GM21515 (cell line): Measurements from ENCODE around the gene MANSC1.
"Not testable (repeated sequence)": the region's sequence is repeated elsewhere in the genome, so short reads cannot be mapped to it uniquely, and the experiment has no call there.

ENCODE experiments used
- ATAC-seq: cut with Tn5 transposase; IDR thresholded peaks from one replicate; pipeline ENCODE4 v1.9.1; 2021; ENCODE audit not compliant: unreplicated experiment

MANSC1 gene

GRCh38 chr12:12327802-12328201 lies 22.2 kb downstream of the MANSC1 start:
- no peak for ATAC-seq

DNA sequence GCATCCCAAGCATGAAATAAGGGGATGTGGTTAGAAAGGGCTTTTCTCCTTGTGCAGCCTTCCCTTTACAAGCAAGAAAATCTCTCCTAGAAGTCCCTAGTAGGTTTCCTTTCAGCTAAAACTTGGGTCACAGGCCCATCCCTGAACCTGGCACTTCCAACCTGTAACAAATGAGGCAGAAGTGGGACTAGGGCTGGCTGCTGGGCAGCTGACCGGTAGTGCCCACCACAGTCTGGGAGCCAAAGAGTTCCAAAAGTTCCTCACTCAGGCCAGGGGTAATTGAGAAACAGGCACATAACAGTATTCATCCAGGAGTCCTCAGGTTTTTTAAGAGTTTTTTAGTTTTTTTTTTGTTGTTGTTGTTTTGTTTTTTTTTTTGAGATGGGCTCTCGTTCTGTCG lies 23.8 kb downstream of the MANSC1 start:
- ATAC-seq, result no peak

DNA sequence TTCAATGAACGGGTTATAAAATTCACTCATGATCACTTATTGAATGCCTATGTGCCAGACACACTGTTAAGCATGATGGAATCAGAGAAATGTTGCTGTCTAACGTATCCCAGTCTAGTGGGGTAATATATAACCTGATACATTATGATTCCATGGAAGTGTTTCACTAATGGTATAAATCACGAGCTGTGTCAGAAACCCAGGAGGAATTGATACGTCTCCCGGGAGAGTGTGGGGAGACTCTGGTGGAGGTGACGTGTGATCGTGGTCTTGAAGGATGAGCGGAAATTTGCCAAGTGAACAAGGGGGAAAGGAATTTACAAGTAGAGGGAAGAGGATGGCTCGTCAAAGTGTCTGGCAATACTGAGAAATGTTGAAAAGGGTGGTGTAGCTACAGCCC lies 26.5 kb downstream of the MANSC1 start:
- ATAC-seq, result no peak

- ATAC-seq, result no peak
These were observed 26.9 kb downstream of the MANSC1 start for GRCh38 chr12:12323118-12323517.

- ATAC-seq, result no peak
These were observed 30.4 kb downstream of the MANSC1 start for GRCh38 chr12:12319451-12320183.

- ATAC-seq, result no peak
These were observed 34.2 kb downstream of the MANSC1 start for GRCh38 chr12:12315838-12316237.

DNA sequence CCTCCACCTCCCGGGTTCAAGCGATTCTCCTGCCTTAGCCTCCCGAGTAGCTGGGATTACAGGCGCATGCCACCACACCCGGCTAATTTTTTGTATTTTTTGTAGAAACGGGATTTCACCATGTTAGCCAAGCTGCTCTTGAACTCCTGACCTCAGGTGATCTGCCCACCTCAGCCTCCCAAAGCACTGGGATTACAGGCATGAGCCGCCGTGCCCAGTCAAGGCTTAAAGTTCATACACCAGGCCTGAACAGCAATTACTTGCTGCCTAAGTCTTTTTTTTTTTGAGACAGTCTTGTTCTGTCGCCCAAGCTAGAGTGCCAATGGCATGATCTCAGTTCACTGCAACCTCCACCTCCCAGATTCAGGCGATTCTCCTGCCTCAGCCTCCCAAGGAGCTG lies 39.3 kb downstream of the MANSC1 start:
- ATAC-seq, result not testable (repeated sequence)

GRCh38 chr12:12305568-12306300 lies 44.3 kb downstream of the MANSC1 start:
- no peak for ATAC-seq

DNA sequence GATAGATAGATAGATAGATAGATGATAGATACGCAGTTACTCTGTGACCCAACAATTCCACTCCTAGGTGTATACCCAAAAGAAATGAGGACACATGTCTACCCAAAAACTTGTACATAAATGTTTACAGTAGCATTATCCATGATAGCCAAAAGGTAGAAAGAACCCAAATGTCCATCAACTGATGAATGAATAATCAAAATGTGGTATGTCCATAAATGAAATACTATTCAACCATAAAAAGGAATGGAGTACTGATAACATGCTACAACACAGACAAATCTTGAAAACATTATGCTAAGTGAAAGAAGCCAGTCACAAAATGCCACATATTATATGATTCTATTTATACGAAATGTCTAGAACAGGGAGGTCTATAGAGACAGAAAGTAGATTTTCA lies 47.1 kb downstream of the MANSC1 start:
- no peak for ATAC-seq

DNA sequence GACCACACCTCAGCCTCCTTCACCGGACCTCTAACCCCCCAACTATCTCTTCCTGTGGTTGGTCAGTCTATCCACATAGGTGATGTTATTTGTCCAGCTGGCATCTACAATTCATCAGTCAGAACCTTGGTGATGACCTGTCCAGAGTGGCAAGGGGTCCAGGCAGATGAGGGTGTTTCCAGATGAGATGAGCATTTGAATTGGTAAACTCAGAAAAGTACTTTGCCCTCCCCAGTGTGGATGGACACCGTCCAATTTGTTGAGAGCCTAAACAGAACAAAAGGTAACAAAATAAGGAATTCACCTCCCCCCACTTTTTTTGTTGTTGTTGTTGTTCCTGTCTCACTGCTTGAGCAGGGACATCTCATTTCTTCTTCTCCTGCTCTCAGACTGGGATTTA lies 48.9 kb downstream of the MANSC1 start:
- ATAC-seq, result no peak

DNA sequence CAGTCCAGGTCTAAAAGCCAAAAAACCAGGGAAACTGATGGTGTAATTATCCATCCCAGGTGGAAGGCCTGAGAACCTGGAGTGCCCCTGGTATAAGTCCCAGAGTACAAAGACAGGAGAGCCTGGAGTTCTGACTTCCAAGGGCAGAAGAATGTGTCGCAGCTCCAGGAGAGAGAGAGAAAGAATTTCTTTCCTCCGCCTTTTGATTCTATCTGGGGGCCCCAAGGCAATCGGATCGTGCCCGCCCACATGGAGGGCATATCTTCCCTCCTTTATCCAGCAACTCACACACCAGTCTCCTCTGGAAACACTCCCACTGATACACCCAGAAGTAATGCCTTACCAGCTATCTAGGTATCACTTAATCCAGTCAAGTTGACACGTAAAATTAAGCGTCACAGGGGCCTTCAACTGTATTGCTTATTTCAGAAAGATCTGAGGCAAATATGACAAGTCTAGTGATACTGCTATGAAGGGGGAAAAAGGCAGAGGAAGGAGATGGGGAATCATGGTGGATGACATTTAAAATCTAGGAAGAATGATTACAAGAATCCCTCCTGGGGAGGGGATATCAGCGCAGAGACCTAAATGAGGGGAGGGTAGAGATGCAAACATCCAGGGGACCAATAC lies 52.7 kb downstream of the MANSC1 start:
- no peak for ATAC-seq

DNA sequence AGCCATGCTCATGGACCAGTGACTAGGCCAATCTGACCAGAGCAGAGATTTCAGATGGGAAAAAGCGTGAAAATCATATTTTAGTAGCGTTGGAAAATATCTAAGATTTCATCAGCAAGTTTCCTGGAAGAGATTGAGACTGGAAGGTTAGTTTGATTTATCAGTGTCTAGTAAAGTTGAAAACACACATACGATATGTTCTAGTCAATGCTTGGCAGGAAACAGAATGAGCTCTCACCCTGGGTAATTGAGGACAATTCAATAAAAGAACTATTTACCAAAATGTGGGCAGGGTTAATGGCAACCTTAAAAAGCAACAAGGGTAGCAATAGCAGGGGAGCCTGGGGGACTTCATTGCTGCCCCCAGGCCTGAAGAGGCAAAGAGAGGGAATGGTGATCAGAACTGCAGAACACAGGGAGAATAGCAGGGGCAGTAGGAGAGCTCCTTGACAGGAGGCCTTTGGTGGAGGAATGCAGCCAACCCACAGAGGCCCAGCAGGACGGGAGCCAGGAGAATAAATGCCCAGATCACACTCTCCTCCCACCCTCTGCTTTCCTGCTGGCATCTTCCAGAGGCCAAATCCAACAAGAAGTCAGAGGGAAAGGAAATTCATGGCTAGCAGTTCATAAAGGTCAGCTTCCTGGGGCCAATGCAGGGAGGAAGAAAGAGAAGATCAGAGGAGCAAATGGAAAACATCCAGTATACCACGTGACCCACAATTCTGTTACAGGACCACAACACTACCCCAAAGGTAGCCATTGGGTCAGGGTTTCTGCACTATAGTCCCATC lies 55.6 kb downstream of the MANSC1 start:
- ATAC-seq, result no peak

- ATAC-seq, result no peak
These were observed 59.8 kb downstream of the MANSC1 start for GRCh38 chr12:12290206-12290605.

- ATAC-seq, result no peak
These were observed 63.6 kb downstream of the MANSC1 start for GRCh38 chr12:12286441-12286840.

- ATAC-seq, result no peak
These were observed 67.1 kb downstream of the MANSC1 start for GRCh38 chr12:12282761-12283425.

DNA sequence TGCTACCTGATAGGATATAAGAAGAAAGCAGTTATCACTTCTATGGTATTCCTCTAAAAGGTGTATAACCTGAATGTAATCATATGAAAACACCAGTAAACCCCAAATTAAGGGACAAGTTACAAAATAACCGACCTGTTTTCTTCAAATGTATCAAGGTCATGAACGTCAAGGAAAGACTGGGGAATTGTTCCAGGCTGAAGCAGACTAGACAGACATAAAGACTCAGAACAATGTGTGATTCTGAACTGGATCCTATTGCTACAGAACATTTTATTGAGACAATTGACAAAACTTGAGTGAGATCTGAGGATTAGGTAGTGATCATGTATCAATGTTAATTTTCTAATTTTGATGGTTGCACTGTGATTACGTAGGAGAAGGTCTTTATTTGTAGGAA lies 67.8 kb downstream of the MANSC1 start:
- no peak for ATAC-seq

GRCh38 chr12:12281134-12281533 lies 68.9 kb downstream of the MANSC1 start:
- ATAC-seq, result no peak

- no peak for ATAC-seq
These were observed 71.1 kb downstream of the MANSC1 start for GRCh38 chr12:12278899-12279298.
